Keratinocyte (primary cell): ENCODE measurements around the gene TM9SF3. TPM values are rescaled to one million over a fixed set of nuclear protein-coding genes. Genes with fewer than 3 reads are reported as not detected.

Experiments
- DNase-seq: peaks from one replicate; pipeline ENCODE4 v3.0.0-alpha.2; 2011; ENCODE audit warnings: low read depth, missing footprints, low spot score
- FAIRE-seq: peaks from 2 replicates; lab custom pipeline; 2011; peaks lifted over from hg19 to GRCh38; lab: Jason Lieb, UNC
- H2AFZ ChIP-seq: 2 replicates; pipeline ENCODE4 v1.6.0; 2012; ENCODE audit warnings: low read length, control low read depth, inconsistent platforms; ENCODE audit not compliant: control insufficient read depth
- H3K27ac ChIP-seq: 2 replicates; pipeline ENCODE4 v1.5.1; 2011; ENCODE audit warnings: low read length; ENCODE audit not compliant: control insufficient read depth, insufficient read depth
- H3K27me3 ChIP-seq: 3 replicates; pipeline ENCODE4 v1.6.0; 2011; ENCODE audit warnings: low read length; ENCODE audit not compliant: control insufficient read depth, insufficient read depth; ENCODE audit errors: extremely low read depth
- H3K36me3 ChIP-seq, 2 experiments: 2 replicates in 1 of 2; 3 replicates in 1 of 2; pipeline ENCODE4 v1.5.1; 2011; ENCODE audit warnings: low read length in 2 of 2, mild to moderate bottlenecking in 1 of 2; ENCODE audit not compliant: control insufficient read depth in 2 of 2, insufficient read depth in 2 of 2; ENCODE audit errors: extremely low read depth in 1 of 2
- H3K4me1 ChIP-seq: 3 replicates; pipeline ENCODE4 v1.5.1; 2011; ENCODE audit warnings: low read length; ENCODE audit not compliant: control insufficient read depth, insufficient read depth; ENCODE audit errors: extremely low read depth
- H3K4me2 ChIP-seq: 3 replicates; pipeline ENCODE4 v1.6.0; 2011; ENCODE audit warnings: low read depth, low read length; ENCODE audit not compliant: control insufficient read depth, insufficient read depth; ENCODE audit errors: extremely low read depth
- H3K4me3 ChIP-seq, 3 experiments: fragments of 200-600 bp in 1 of 3; sonication (generic) in 1 of 3; 2 replicates in 2 of 3; 3 replicates in 1 of 3; pipeline ENCODE4 v1.5.1; 2011 to 2016; ENCODE audit warnings: low read length in 3 of 3, mild to moderate bottlenecking in 3 of 3, control low read depth in 2 of 3, inconsistent platforms in 1 of 3, low read depth in 1 of 3, mixed read lengths in 1 of 3, mixed run types in 1 of 3, moderate library complexity in 1 of 3; ENCODE audit not compliant: control insufficient read depth in 2 of 3, insufficient read depth in 2 of 3; ENCODE audit errors: extremely low read depth in 1 of 3
- H3K79me2 ChIP-seq: 2 replicates; pipeline ENCODE4 v1.6.0; 2012; ENCODE audit warnings: low read length; ENCODE audit not compliant: control insufficient read depth, insufficient read depth
- H3K9ac ChIP-seq: 3 replicates; pipeline ENCODE4 v1.6.0; 2011; ENCODE audit warnings: low read length; ENCODE audit not compliant: control insufficient read depth, insufficient read depth; ENCODE audit errors: extremely low read depth
- H3K9me1 ChIP-seq: 3 replicates; pipeline ENCODE4 v1.6.0; 2011; ENCODE audit warnings: low read length; ENCODE audit not compliant: control insufficient read depth, insufficient read depth; ENCODE audit errors: extremely low read depth
- H3K9me3 ChIP-seq: 2 replicates; pipeline ENCODE4 v1.5.1; 2012; ENCODE audit warnings: low read depth, low read length; ENCODE audit not compliant: control insufficient read depth
- H4K20me1 ChIP-seq: 3 replicates; pipeline ENCODE4 v1.6.0; 2011; ENCODE audit warnings: low read length; ENCODE audit not compliant: control insufficient read depth, insufficient read depth; ENCODE audit errors: extremely low read depth
- CTCF ChIP-seq, 3 experiments: IDR thresholded peaks in 1 of 3; conservative IDR thresholded peaks in 1 of 3; optimal IDR thresholded peaks in 1 of 3; 2 replicates in 2 of 3; 3 replicates in 1 of 3; pipeline versions ENCODE3 to v1.5.1; 2011; ENCODE audit warnings: low read length in 3 of 3, mild to moderate bottlenecking in 3 of 3, moderate library complexity in 2 of 3, control low read depth in 1 of 3, inconsistent platforms in 1 of 3; ENCODE audit not compliant: insufficient read depth in 2 of 3; ENCODE audit errors: extremely low read depth in 1 of 3
- EZH2 ChIP-seq: IDR thresholded peaks from one replicate; pipeline ENCODE4 v1.6.1; 2012; ENCODE audit warnings: inconsistent platforms, mild to moderate bottlenecking, low read length, moderate library complexity
- dilution Hi-C: fragments of 300-500 bp; cut with MboI; formaldehyde crosslinking; loops from one replicate; pipeline ENCODE4 v1.7.0; 2020; ENCODE audit warnings: low sequenced_read_pairs; ENCODE audit not compliant: extremely low pct_ligation_motif_present
- polyA plus RNA-seq, 5 experiments: library from polyadenylated mRNA; depleted of rRNA in 3 of 5; stranded (reverse) in 3 of 5; stranded (forward) in 1 of 5; unstranded in 1 of 5; fragments of >200 nt; gene quantifications; 1 replicate in 1 of 5; 2 replicates in 3 of 5; 3 replicates in 1 of 5; pipeline versions ENCODE4 v1.2.1 to v1.2.3, GENCODE V29; 2011 to 2012; ENCODE audit warnings: missing spikeins in 2 of 5, low read depth in 1 of 5, low replicate concordance in 1 of 5

The TM9SF3 gene
- polyA plus RNA-seq, 1 donor (not counting 4 experiments of a cell fraction or from before 2014, with no cell fraction given), result 90.0 TPM

GRCh38 chr10:96619120-96619519 lies 32.3 kb upstream of the TM9SF3 start:
- Histone ChIP-seq H3K4me2 (no peak overlapping the region), H3K4me3 (no peak overlapping the region), H3K9me1 (no peaks in the 10 kb centered on the region), H3K27me3 (no peaks in the 10 kb centered on the region), H3K36me3 (no peaks in the 10 kb centered on the region), H4K20me1 (no peaks in the 10 kb centered on the region), H3K9me3 (no peaks in the 10 kb centered on the region), H3K79me2 (no peaks in the 10 kb centered on the region), H3K4me1 (no peaks in the 10 kb centered on the region), H2AFZ (no peak overlapping the region), H3K27ac (no peak overlapping the region), H3K9ac (no peak overlapping the region)
- DNase-seq (no peak), FAIRE-seq (no peak)
- dilution Hi-C loops, result no loop called here
- TF ChIP-seq EZH2 (no peak), CTCF (optimal IDR thresholded peaks at IDR 0.05 in 1 of 3, IDR thresholded peaks at IDR 0.05 in 1 of 3, conservative IDR thresholded peaks at IDR 0.05 in 1 of 3; ENCODE audit: extremely low read depth in 1 of 3, insufficient read depth in 2 of 3, low read length in 3 of 3) (no peak)

- DNase-seq (no peak), FAIRE-seq (no peak)
- H4K20me1 ChIP-seq, result no peaks in the 10 kb centered on the region
- H3K9me3 ChIP-seq, result no peaks in the 10 kb centered on the region
- H3K36me3 ChIP-seq, result no peaks in the 10 kb centered on the region
- TF ChIP-seq CTCF (optimal IDR thresholded peaks at IDR 0.05 in 1 of 3, IDR thresholded peaks at IDR 0.05 in 1 of 3, conservative IDR thresholded peaks at IDR 0.05 in 1 of 3; ENCODE audit: extremely low read depth in 1 of 3, insufficient read depth in 2 of 3, low read length in 3 of 3), result no peak
- no peak for TF ChIP-seq EZH2
- H3K79me2 ChIP-seq, result no peaks in the 10 kb centered on the region
- no peak overlapping the region for H3K9ac ChIP-seq
- H3K27me3 ChIP-seq, result no peaks in the 10 kb centered on the region
- no peaks in the 10 kb centered on the region for H3K9me1 ChIP-seq
- H3K4me3 ChIP-seq, result no peak overlapping the region
- H3K27ac ChIP-seq, result no peak overlapping the region
- H3K4me1 ChIP-seq, result no peaks in the 10 kb centered on the region
- dilution Hi-C loops, result no loop called here
- H2AFZ ChIP-seq, result no peak overlapping the region
- no peak overlapping the region for H3K4me2 ChIP-seq
Observed at GRCh38 chr10:96618653-96619052, 31.8 kb upstream of the TM9SF3 start.
